ENCODE measurements around the gene DBNL. TPM values are rescaled to one million over a fixed set of nuclear protein-coding genes. Genes with fewer than 3 reads are reported as not detected.

The DBNL gene
- total RNA-seq, 1 experiment from 2014 or later: 85.5 TPM

DNA sequence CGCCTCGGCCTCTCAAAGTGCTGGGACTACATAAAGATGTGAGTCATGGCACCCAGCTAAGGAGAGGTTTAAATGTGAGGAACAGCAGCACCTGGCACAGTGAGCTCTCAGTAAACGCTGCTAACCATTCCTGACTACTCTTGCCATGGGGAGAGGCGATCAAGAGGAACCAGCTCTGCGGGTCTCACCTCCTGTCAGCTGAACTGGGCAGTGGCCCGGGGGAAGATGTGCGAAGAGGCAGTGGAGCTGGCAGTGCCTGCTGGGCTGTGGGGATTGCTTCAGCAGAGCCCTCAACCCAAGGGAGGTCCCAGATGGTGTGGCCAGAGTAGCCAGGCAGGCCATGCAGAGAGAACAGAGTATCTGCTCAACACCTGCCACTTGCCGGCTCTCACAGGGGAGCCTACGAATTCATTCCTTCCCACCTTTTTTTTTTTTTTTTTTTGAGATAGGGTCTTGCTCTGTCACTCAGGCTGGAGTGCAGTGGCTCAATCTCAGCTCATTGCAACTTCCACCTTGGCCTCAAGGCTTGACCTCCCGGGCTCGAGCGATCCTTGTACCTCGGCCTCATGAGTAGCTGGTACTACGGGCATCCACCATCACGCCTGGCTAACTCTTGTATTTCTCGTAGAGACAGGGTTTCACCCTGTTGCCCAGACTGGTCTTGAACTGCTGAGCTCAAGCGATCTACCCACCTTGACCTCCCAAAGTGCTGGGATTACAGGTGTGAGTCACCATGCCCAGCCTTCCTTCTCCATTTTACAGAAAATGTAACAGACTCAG lies 31.0 kb downstream of the DBNL start:
- H3K9me3 Mint-ChIP-seq (ENCODE audit: unreplicated experiment): no peaks in the 10 kb centered on the region
- BruUV-seq (replicated peaks): no TSS peak
- Histone ChIP-seq H3K36me3 (ENCODE audit: control insufficient read depth, insufficient read depth, low read length) (peaks cover 7% of the 10 kb centered on the region), H3K9me3 (no peaks in the 10 kb centered on the region), H3K4me1 (peaks cover 16% of the 10 kb centered on the region), H3K27me3 (replicated peaks; ENCODE audit: control insufficient read depth, insufficient read depth, low read length) (no peaks in the 10 kb centered on the region), H3K4me3 (ENCODE audit: low read depth, low read length) (no peak overlapping the region)
- DNase-seq: no peak
- intact Hi-C loops (cut with micrococcal nuclease; ENCODE audit: unreplicated experiment): no loop called here
- CTCF ChIA-PET: interaction anchor here (0.6 kb wide), 1 partner anchor 11 kb away, joined by 3 read pairs; no protein-coding TSS in a partner anchor
- no peak overlapping the region for H3K27ac Mint-ChIP-seq (ENCODE audit: unreplicated experiment)
- peaks cover 39% of the 10 kb centered on the region for H3K36me3 Mint-ChIP-seq (ENCODE audit: insufficient read depth, unreplicated experiment)
- no peaks in the 10 kb centered on the region for H3K27me3 Mint-ChIP-seq (ENCODE audit: insufficient read depth, unreplicated experiment)
- no peak overlapping the region for H3K4me3 Mint-ChIP-seq (ENCODE audit: unreplicated experiment)
- POLR2A ChIA-PET: no interaction called here
- H3K4me1 Mint-ChIP-seq (ENCODE audit: low read depth, unreplicated experiment): peaks cover 8% of the 10 kb centered on the region
- TF ChIP-seq, protein P1, sequence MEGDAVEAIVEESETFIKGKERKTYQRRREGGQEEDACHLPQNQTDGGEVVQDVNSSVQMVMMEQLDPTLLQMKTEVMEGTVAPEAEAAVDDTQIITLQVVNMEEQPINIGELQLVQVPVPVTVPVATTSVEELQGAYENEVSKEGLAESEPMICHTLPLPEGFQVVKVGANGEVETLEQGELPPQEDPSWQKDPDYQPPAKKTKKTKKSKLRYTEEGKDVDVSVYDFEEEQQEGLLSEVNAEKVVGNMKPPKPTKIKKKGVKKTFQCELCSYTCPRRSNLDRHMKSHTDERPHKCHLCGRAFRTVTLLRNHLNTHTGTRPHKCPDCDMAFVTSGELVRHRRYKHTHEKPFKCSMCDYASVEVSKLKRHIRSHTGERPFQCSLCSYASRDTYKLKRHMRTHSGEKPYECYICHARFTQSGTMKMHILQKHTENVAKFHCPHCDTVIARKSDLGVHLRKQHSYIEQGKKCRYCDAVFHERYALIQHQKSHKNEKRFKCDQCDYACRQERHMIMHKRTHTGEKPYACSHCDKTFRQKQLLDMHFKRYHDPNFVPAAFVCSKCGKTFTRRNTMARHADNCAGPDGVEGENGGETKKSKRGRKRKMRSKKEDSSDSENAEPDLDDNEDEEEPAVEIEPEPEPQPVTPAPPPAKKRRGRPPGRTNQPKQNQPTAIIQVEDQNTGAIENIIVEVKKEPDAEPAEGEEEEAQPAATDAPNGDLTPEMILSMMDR (IDR thresholded peaks at IDR 0.05; ENCODE audit: insufficient read depth in 1 of 2, low read depth in 1 of 2, low read length in 1 of 2, severe bottlenecking in 1 of 2, unreplicated experiment in 1 of 2): no peak

DNA sequence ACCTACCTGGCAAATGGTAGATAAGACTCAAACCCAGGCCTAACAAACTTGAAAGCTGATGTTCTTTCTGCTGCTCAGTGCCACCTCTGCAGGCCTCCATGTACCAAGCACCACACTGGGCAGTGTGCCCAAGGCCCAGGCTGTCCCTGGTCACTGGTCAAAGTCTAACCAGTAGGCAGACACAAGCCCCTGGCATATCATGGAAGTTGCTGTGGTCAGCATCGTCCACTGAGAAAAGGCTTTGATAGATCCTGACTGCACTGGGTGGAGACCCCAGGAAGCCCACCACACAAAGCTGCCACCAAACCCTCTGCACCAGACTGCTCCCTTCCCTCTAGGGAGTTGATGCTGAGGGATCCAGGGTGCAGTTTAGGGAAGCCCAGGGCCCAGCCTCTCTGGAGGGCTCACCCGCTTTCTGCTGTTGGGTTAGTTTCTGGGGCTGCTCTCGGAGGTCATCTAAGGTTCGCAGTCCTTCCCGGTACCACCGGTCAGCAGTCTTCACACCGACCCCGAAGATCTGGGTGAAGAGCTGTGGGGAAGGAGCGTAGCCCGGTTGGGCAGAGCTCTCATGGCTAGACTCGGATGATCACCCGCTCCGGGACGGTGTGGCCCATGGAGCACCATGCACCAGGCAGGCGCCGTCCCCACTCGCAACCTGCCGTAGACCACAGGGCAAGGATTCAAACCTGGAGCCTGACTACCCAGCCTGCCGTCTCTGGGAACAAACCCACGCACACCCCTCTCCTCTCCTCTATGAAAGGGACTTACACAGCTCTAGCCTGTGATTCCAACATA lies 31.8 kb downstream of the DBNL start:
- no peak for DNase-seq
- H3K4me3 ChIP-seq (ENCODE audit: low read depth, low read length): no peak overlapping the region
- no peak overlapping the region for H3K4me3 Mint-ChIP-seq (ENCODE audit: unreplicated experiment)
- H3K4me1 ChIP-seq: peaks cover 13% of the 10 kb centered on the region
- ChIA-PET CTCF (interaction anchor here (0.6 kb wide), 1 partner anchor 12 kb away, joined by 3 read pairs; no protein-coding TSS in a partner anchor), POLR2A (no interaction called here)
- intact Hi-C loops (cut with micrococcal nuclease; ENCODE audit: unreplicated experiment): no loop called here
- H3K9me3 Mint-ChIP-seq (ENCODE audit: unreplicated experiment): no peaks in the 10 kb centered on the region
- no TSS peak for BruUV-seq (replicated peaks)
- H3K27me3 ChIP-seq (replicated peaks; ENCODE audit: control insufficient read depth, insufficient read depth, low read length): no peaks in the 10 kb centered on the region
- H3K27me3 Mint-ChIP-seq (ENCODE audit: insufficient read depth, unreplicated experiment): no peaks in the 10 kb centered on the region
- H3K36me3 ChIP-seq (ENCODE audit: control insufficient read depth, insufficient read depth, low read length): peaks cover 9% of the 10 kb centered on the region
- no peak overlapping the region for H3K27ac Mint-ChIP-seq (ENCODE audit: unreplicated experiment)
- peaks cover 39% of the 10 kb centered on the region for H3K36me3 Mint-ChIP-seq (ENCODE audit: insufficient read depth, unreplicated experiment)
- H3K4me1 Mint-ChIP-seq (ENCODE audit: low read depth, unreplicated experiment): peaks cover 8% of the 10 kb centered on the region
- TF ChIP-seq, protein P1 (IDR thresholded peaks at IDR 0.05; ENCODE audit: insufficient read depth in 1 of 2, low read depth in 1 of 2, low read length in 1 of 2, severe bottlenecking in 1 of 2, unreplicated experiment in 1 of 2): no peak
- H3K9me3 ChIP-seq: no peaks in the 10 kb centered on the region

DNA sequence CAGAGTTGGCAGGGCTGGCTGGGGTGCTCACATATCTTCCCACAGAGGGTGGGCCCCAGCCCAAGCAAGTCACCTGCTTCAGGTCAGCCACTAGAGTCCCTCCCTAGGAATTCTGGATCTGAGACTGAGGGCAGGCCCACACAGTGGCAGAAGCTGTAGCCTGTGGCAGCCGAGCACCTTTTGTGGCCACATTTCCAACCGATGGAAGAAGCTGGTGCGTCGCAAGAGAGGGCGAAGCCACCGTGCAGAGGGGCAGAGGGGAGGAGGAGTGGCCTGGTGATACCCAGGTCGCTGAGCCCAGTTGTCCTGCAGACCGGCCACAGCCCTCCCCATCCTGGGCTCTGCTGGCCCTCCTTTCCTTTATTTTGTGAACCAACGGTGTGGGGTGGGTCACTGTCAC lies 32.6 kb downstream of the DBNL start:
- CTCF ChIA-PET: no interaction called here
- no peak for DNase-seq
- intact Hi-C loops (cut with micrococcal nuclease; ENCODE audit: unreplicated experiment): no loop called here
- no peaks in the 10 kb centered on the region for H3K27me3 ChIP-seq (replicated peaks; ENCODE audit: control insufficient read depth, insufficient read depth, low read length)
- H3K4me1 ChIP-seq: peaks cover 6% of the 10 kb centered on the region
- peaks cover 9% of the 10 kb centered on the region for H3K36me3 ChIP-seq (ENCODE audit: control insufficient read depth, insufficient read depth, low read length)
- Mint-ChIP-seq H3K9me3 (ENCODE audit: unreplicated experiment) (no peaks in the 10 kb centered on the region), H3K36me3 (ENCODE audit: insufficient read depth, unreplicated experiment) (peaks cover 33% of the 10 kb centered on the region), H3K27ac (ENCODE audit: unreplicated experiment) (no peak overlapping the region), H3K4me1 (ENCODE audit: low read depth, unreplicated experiment) (peaks cover 4% of the 10 kb centered on the region), H3K4me3 (ENCODE audit: unreplicated experiment) (no peak overlapping the region), H3K27me3 (ENCODE audit: insufficient read depth, unreplicated experiment) (no peaks in the 10 kb centered on the region)
- TF ChIP-seq, protein P1 (IDR thresholded peaks at IDR 0.05; ENCODE audit: insufficient read depth in 1 of 2, low read depth in 1 of 2, low read length in 1 of 2, severe bottlenecking in 1 of 2, unreplicated experiment in 1 of 2): no peak
- no TSS peak for BruUV-seq (replicated peaks)
- H3K9me3 ChIP-seq: no peaks in the 10 kb centered on the region
- POLR2A ChIA-PET: no interaction called here
- H3K4me3 ChIP-seq (ENCODE audit: low read depth, low read length): no peak overlapping the region
